Measurements from ENCODE around the gene TSPAN4. TPM values are rescaled to one million over a fixed set of nuclear protein-coding genes. Genes with fewer than 3 reads are reported as not detected.

The TSPAN4 gene
- total RNA-seq, 1 donor from 2014 or later = 26.4 TPM

DNA sequence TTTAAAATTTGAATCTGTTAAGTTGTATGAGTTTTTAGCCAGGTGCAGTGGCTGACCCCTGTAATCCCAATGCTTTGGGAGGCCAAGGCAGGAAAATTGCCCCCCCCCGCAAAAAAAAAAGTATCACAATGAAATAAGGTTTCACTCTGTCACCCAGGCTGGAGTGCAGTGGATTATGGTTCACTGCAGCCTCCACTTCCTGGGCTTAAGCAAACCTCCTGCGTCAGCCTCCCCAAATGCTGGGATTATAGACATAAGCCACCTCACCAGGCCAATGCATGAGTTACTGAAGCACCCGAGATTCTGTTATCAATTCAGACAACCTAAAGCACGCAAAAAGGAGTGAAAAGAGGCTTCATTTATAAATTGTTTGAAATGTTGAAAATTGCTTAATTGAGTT lies 70.4 kb downstream of the TSPAN4 start:
- peaks cover 5% of the 10 kb centered on the region for H3K27me3 Mint-ChIP-seq (ENCODE audit: unreplicated experiment)
- H3K27ac Mint-ChIP-seq (ENCODE audit: unreplicated experiment) = no peak overlapping the region
- H3K4me1 Mint-ChIP-seq (ENCODE audit: unreplicated experiment) = peaks cover 14% of the 10 kb centered on the region

DNA sequence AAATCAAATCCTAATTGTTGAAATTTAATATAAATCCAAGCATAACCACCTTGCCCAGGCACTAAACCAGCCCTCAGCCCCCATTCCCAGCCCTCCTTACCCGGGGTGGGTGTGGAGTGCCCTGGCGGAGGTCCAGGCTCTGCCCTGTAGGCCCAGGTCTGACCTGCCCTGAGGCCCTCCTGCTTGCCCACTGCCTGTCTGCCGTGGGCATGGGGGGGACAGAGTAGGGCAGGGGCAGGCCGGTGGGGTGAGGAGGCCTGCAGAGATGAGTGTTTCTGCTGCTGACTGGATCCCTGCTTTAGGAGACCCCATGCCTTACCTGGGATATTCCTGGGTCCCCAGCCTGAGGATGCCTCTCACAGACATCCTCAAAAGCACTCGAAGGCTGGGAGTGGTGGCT lies 71.6 kb downstream of the TSPAN4 start:
- H3K27me3 Mint-ChIP-seq (ENCODE audit: unreplicated experiment) = peaks cover 5% of the 10 kb centered on the region
- no peaks in the 10 kb centered on the region for H3K9me3 Mint-ChIP-seq (ENCODE audit: unreplicated experiment)
- TF ChIP-seq, protein P1, sequence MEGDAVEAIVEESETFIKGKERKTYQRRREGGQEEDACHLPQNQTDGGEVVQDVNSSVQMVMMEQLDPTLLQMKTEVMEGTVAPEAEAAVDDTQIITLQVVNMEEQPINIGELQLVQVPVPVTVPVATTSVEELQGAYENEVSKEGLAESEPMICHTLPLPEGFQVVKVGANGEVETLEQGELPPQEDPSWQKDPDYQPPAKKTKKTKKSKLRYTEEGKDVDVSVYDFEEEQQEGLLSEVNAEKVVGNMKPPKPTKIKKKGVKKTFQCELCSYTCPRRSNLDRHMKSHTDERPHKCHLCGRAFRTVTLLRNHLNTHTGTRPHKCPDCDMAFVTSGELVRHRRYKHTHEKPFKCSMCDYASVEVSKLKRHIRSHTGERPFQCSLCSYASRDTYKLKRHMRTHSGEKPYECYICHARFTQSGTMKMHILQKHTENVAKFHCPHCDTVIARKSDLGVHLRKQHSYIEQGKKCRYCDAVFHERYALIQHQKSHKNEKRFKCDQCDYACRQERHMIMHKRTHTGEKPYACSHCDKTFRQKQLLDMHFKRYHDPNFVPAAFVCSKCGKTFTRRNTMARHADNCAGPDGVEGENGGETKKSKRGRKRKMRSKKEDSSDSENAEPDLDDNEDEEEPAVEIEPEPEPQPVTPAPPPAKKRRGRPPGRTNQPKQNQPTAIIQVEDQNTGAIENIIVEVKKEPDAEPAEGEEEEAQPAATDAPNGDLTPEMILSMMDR (IDR thresholded peaks at IDR 0.05; ENCODE audit: unreplicated experiment) = no peak
- H3K4me1 Mint-ChIP-seq (ENCODE audit: unreplicated experiment) = peaks cover 8% of the 10 kb centered on the region
- H3K36me3 Mint-ChIP-seq (ENCODE audit: low read depth, unreplicated experiment) = peaks cover under 1% of the 10 kb centered on the region
- H3K27ac Mint-ChIP-seq (ENCODE audit: unreplicated experiment) = no peak overlapping the region
- no peak for DNase-seq (ENCODE audit: low spot score)
- H3K4me3 Mint-ChIP-seq (ENCODE audit: unreplicated experiment) = no peak overlapping the region

More for the DNA sequence above, 70.4 kb downstream of the TSPAN4 start:
- no peak overlapping the region for H3K4me3 Mint-ChIP-seq (ENCODE audit: unreplicated experiment)
- peaks cover 4% of the 10 kb centered on the region for H3K36me3 Mint-ChIP-seq (ENCODE audit: low read depth, unreplicated experiment)
- TF ChIP-seq, protein P1 (IDR thresholded peaks at IDR 0.05; ENCODE audit: unreplicated experiment) = no peak
- DNase-seq (ENCODE audit: low spot score) = no peak
- no peaks in the 10 kb centered on the region for H3K9me3 Mint-ChIP-seq (ENCODE audit: unreplicated experiment)

DNA sequence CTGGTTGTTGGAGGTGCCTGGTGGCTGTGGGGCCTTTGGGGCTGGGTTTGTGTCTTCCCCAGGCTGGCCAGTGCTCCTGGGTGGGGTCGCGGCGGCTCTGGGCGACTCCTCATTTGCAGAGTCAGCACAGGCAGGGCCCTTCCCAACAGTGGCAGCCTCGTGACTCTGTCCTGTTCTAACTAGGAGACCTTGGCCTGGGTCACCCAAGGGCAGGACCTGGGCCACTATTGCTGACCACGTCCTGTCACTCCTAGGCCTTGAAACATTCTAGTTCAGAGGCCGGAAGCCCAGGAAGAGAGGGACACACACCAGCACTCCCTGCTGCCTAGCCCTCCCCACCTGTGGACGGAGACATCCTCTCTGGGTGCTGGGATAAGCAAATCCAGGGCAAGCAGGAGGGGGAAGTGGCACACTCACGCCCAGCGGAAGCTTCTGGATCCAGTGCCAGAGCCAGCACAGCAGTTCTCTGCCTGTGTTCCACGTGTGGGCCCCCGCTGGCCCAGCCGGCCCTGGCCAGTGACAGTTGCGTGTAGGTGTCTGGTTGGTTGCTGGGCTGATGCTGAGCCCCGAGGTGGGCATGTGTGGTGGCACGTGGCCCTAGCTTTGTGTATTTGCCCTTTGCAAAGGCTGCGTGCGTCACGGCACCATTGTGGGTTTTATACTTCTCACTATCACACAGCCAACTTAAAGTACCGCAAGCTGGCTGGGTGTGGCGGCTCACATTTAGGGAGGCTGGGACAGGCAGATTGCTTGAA lies 72.3 kb downstream of the TSPAN4 start:
- Mint-ChIP-seq H3K27ac (ENCODE audit: unreplicated experiment) (no peak overlapping the region), H3K4me1 (ENCODE audit: unreplicated experiment) (peaks cover 4% of the 10 kb centered on the region)
- no peak for DNase-seq (ENCODE audit: low spot score)

More for the DNA sequence above, 72.3 kb downstream of the TSPAN4 start:
- Mint-ChIP-seq H3K27me3 (ENCODE audit: unreplicated experiment) (peaks cover 5% of the 10 kb centered on the region), H3K36me3 (ENCODE audit: low read depth, unreplicated experiment) (no peaks in the 10 kb centered on the region), H3K4me3 (ENCODE audit: unreplicated experiment) (no peak overlapping the region), H3K9me3 (ENCODE audit: unreplicated experiment) (no peaks in the 10 kb centered on the region)
- TF ChIP-seq, protein P1 (IDR thresholded peaks at IDR 0.05; ENCODE audit: unreplicated experiment) = no peak

Other genes starting within 250 kb of the TSPAN4 start
- 11.6 TPM for gene IRF7, start 226.9 kb upstream of the TSPAN4 start, total RNA-seq (ENCODE audit: unreplicated experiment)
- gene CDHR5, start 217.9 kb upstream of the TSPAN4 start, total RNA-seq (ENCODE audit: unreplicated experiment) = not detected
- gene SCT, start 215.7 kb upstream of the TSPAN4 start, total RNA-seq (ENCODE audit: unreplicated experiment) = 1.8 TPM
- gene DRD4, start 205.6 kb upstream of the TSPAN4 start, total RNA-seq (ENCODE audit: unreplicated experiment) = 0.33 TPM
- 118 TPM for gene DEAF1, start 147.6 kb upstream of the TSPAN4 start, total RNA-seq (ENCODE audit: unreplicated experiment)
- gene TMEM80, start 147.0 kb upstream of the TSPAN4 start, total RNA-seq (ENCODE audit: unreplicated experiment) = 22.9 TPM
- 8.0 TPM for gene EPS8L2, start 136.6 kb upstream of the TSPAN4 start, total RNA-seq (ENCODE audit: unreplicated experiment)
- gene TALDO1, start 95.4 kb upstream of the TSPAN4 start, total RNA-seq (ENCODE audit: unreplicated experiment) = 123 TPM
- gene GATD1, start 65.4 kb upstream of the TSPAN4 start, total RNA-seq (ENCODE audit: unreplicated experiment) = 36.5 TPM
- not detected for gene CEND1, start 52.8 kb upstream of the TSPAN4 start, total RNA-seq (ENCODE audit: unreplicated experiment)
- gene SLC25A22, start 44.6 kb upstream of the TSPAN4 start, total RNA-seq (ENCODE audit: unreplicated experiment) = 17.8 TPM
- gene PIDD1, start 37.6 kb upstream of the TSPAN4 start, total RNA-seq (ENCODE audit: unreplicated experiment) = 13.7 TPM
- gene RPLP2, start 32.9 kb upstream of the TSPAN4 start, total RNA-seq (ENCODE audit: unreplicated experiment) = 2,188 TPM
- 40.5 TPM for gene PNPLA2, start 23.9 kb upstream of the TSPAN4 start, total RNA-seq (ENCODE audit: unreplicated experiment)
- gene CRACR2B, start 14.9 kb upstream of the TSPAN4 start, total RNA-seq (ENCODE audit: unreplicated experiment) = 28.8 TPM
- 49.6 TPM for gene CD151, start 9.9 kb upstream of the TSPAN4 start, total RNA-seq (ENCODE audit: unreplicated experiment)
- 76.7 TPM for gene POLR2L, start 323 bp upstream of the TSPAN4 start, total RNA-seq (ENCODE audit: unreplicated experiment)
- 69.3 TPM for gene CHID1, start 68.0 kb downstream of the TSPAN4 start, total RNA-seq (ENCODE audit: unreplicated experiment)
- 287 TPM for gene AP2A2, start 83.0 kb downstream of the TSPAN4 start, total RNA-seq (ENCODE audit: unreplicated experiment)
- not detected for gene MUC6, start 193.9 kb downstream of the TSPAN4 start, total RNA-seq (ENCODE audit: unreplicated experiment)
- not detected for gene MUC2, start 232.0 kb downstream of the TSPAN4 start, total RNA-seq (ENCODE audit: unreplicated experiment)